ENCODE results near the gene ID2. TPM values are rescaled to one million over a fixed set of nuclear protein-coding genes. Genes with fewer than 3 reads are reported as not detected.

The ID2 gene, protein sequence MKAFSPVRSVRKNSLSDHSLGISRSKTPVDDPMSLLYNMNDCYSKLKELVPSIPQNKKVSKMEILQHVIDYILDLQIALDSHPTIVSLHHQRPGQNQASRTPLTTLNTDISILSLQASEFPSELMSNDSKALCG
- total RNA-seq (10 to 100 TPM; 48.8 to 87.2 TPM), polyA plus RNA-seq (ENCODE audit: insufficient read depth, low read depth, low replicate concordance) (31.3 TPM)
- long read RNA-seq, donor 1, transcript ID2-203 (3 exons, 1,362 nt) = major isoform, 37 of 48 reads
- long read RNA-seq, donor 1, partial matches to known transcripts = 8 of 48 reads
- long read RNA-seq, donor 1, other reads (novel, unspliced or antisense) = 0 of 48 reads
- long read RNA-seq, donor 2, transcript ID2-203 (3 exons, 1,362 nt) = major isoform, 27 of 34 reads
- long read RNA-seq, donor 2, partial matches to known transcripts = 6 of 34 reads
- long read RNA-seq, donor 2, other reads (novel, unspliced or antisense) = 0 of 34 reads

DNA sequence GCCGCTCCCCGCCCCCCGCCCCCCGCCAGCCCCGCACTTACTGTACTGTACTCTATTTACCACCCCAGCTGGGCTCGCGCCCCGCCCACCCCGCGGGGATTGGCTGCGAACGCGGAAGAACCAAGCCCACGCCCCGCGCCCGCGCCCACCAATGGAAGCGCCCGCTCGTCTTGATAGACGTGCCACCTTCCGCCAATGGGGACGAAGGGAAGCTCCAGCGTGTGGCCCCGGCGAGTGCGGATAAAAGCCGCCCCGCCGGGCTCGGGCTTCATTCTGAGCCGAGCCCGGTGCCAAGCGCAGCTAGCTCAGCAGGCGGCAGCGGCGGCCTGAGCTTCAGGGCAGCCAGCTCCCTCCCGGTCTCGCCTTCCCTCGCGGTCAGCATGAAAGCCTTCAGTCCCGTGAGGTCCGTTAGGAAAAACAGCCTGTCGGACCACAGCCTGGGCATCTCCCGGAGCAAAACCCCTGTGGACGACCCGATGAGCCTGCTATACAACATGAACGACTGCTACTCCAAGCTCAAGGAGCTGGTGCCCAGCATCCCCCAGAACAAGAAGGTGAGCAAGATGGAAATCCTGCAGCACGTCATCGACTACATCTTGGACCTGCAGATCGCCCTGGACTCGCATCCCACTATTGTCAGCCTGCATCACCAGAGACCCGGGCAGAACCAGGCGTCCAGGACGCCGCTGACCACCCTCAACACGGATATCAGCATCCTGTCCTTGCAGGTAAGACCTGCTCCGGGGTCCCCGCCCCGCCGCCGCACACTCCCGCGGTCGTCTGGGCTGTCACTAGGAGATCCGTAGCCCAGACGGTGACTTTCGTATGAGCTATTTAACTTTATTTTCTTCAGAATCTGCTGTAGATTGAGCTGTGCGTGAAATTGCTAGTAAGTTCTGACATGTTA is at the start of gene ID2:
Gene ID2, plus strand, starts transcription at position 271 of the 907 bp plus-strand sequence. Its CDS starts 110 bp downstream, at position 381.
- 0 to 1% methylated on average over 12 to 53 of the region's 70 CpGs for WGBS, 2 donors
- Histone ChIP-seq H3K4me3 (peak within 1 kb of the TSS; percentile 59 to 77), H3K36me3 (ENCODE audit: low read depth, missing control alignments) (no peaks in the 10 kb centered on the region), H3K4me1 (peaks cover 15% of the 10 kb centered on the region), H3K9me3 (no peaks in the 10 kb centered on the region), H3K27ac (peak within 1 kb of the TSS; percentile 61 to 97), H3K27me3 (no peaks in the 10 kb centered on the region)
- peak; percentile 99 for DNase-seq
- TF ChIP-seq, protein P1, sequence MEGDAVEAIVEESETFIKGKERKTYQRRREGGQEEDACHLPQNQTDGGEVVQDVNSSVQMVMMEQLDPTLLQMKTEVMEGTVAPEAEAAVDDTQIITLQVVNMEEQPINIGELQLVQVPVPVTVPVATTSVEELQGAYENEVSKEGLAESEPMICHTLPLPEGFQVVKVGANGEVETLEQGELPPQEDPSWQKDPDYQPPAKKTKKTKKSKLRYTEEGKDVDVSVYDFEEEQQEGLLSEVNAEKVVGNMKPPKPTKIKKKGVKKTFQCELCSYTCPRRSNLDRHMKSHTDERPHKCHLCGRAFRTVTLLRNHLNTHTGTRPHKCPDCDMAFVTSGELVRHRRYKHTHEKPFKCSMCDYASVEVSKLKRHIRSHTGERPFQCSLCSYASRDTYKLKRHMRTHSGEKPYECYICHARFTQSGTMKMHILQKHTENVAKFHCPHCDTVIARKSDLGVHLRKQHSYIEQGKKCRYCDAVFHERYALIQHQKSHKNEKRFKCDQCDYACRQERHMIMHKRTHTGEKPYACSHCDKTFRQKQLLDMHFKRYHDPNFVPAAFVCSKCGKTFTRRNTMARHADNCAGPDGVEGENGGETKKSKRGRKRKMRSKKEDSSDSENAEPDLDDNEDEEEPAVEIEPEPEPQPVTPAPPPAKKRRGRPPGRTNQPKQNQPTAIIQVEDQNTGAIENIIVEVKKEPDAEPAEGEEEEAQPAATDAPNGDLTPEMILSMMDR (IDR thresholded peaks at IDR 0.05) = no peak
- TF ChIP-seq POLR2A (IDR thresholded peaks at IDR 0.05) = peak; percentile 90
- intact Hi-C loops (cut with DNase I; ENCODE audit: low total_unique reads) = no loop called here

DNA sequence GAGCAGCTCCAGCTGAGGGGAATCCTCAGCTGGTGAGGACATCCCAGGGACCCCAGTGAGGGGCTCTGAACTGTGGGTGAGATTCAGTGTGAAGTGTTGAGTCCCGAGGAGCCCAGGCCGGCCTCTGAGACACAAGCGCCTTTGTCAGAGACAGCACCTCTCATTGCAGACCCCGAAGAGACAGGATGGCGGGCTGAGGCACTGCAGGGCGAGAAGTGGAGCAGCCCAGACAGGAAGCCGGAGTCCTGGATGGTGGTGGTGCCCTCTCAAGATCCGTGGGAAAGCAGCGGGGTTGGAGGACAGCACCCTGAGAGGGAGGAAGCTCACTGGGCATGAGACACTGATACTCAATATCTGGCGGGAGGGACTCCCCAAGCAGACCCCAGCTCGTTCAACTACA is 49.1 kb upstream of the ID2 start:
- DNase-seq = no peak
- TF ChIP-seq POLR2A (IDR thresholded peaks at IDR 0.05) = no peak
- Histone ChIP-seq H3K27ac (no peak overlapping the region), H3K36me3 (ENCODE audit: low read depth, missing control alignments) (no peaks in the 10 kb centered on the region), H3K9me3 (no peaks in the 10 kb centered on the region), H3K4me3 (no peak overlapping the region), H3K4me1 (peaks cover 15% of the 10 kb centered on the region), H3K27me3 (no peaks in the 10 kb centered on the region)
- 93 to 97% methylated on average over 5 to 11 of the region's 11 CpGs for WGBS, 2 donors
- intact Hi-C loops (cut with DNase I; ENCODE audit: low total_unique reads) = no loop called here

- H3K27me3 ChIP-seq = no peaks in the 10 kb centered on the region
- H3K4me1 ChIP-seq = peaks cover 15% of the 10 kb centered on the region
- H3K4me3 ChIP-seq = no peak overlapping the region
- H3K9me3 ChIP-seq = no peaks in the 10 kb centered on the region
- no peak overlapping the region for H3K27ac ChIP-seq
- H3K36me3 ChIP-seq (ENCODE audit: low read depth, missing control alignments) = no peaks in the 10 kb centered on the region
- intact Hi-C loops (cut with DNase I; ENCODE audit: low total_unique reads) = no loop called here
- TF ChIP-seq POLR2A (IDR thresholded peaks at IDR 0.05) = no peak
- TF ChIP-seq, protein P1 (IDR thresholded peaks at IDR 0.05) = no peak
- WGBS, 2 donors = 86 to 97% methylated on average over 7 of the region's 7 CpGs
- no peak for DNase-seq
Measured at GRCh38 chr2:8633186-8633734, 48.6 kb upstream of the ID2 start.

DNA sequence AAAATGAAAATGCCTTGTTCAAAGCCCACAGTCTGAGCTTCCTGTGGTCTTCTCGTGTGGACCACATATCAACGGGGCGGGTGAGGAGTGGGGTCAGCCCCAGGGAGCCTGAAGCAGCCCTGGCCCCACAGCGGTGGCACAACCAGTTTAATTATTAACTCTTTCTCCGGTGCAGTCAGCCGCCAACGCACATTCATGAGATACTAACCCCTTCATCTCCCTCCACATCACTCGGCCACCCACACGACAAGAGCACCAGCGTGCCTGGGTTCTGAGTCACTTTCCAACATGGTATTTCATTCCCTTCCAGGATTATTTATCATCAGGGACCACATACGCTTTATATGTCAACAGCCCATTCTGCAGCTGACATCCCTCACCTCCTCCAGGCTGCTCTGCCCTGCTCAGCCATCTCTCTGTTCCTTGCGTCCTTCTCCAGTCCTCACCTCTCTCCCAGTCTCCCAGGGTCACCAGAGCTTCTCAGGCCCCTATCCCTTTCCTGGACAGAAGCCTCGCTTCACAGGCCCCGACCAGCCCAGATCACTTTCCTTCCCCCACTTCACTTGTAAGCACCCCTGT is 48.0 kb upstream of the ID2 start:
- Histone ChIP-seq H3K36me3 (ENCODE audit: low read depth, missing control alignments) (no peaks in the 10 kb centered on the region), H3K27ac (no peak overlapping the region), H3K9me3 (no peaks in the 10 kb centered on the region), H3K4me3 (no peak overlapping the region), H3K4me1 (peaks cover 15% of the 10 kb centered on the region), H3K27me3 (no peaks in the 10 kb centered on the region)
- DNase-seq = no peak
- WGBS, 2 donors = 89% methylated on average over 14 of the region's 14 CpGs
- no peak for TF ChIP-seq POLR2A (IDR thresholded peaks at IDR 0.05)
- TF ChIP-seq, protein P1 (IDR thresholded peaks at IDR 0.05) = no peak
- intact Hi-C loops (cut with DNase I; ENCODE audit: low total_unique reads) = no loop called here
